Endothelial cell of umbilical vein (primary cell): ENCODE data around the gene SGPL1. TPM values are rescaled to one million over a fixed set of nuclear protein-coding genes. Genes with fewer than 3 reads are reported as not detected.

ENCODE experiments used
- BruUV-seq: library from RNA; stranded (reverse); fragments of 400-500 nt; replicated peaks from 2 replicates; lab custom pipeline; 2021; lab: Mats Ljungman, UMichigan
- CTCF ChIA-PET: fragments of 300-600, 350-600 bp; sonication (Branson Sonifier 250); formaldehyde crosslinking; loops from one replicate; lab custom pipeline; 2021; ENCODE audit warnings: antibody characterized with exemption, inconsistent platforms; lab: Charles Lee
- POLR2A ChIA-PET: fragments of 300-600, 350-600 bp; sonication (Branson Sonifier 250); formaldehyde crosslinking; loops from one replicate; lab custom pipeline; 2021; ENCODE audit warnings: antibody characterized with exemption, inconsistent platforms; lab: Charles Lee
- DNase-seq: peaks from one replicate; pipeline ENCODE4 v3.0.0-alpha.2; 2011; ENCODE audit warnings: low read depth, low spot score
- FAIRE-seq: peaks from 2 replicates; lab custom pipeline; 2011; peaks lifted over from hg19 to GRCh38; lab: Jason Lieb, UNC
- H2AFZ ChIP-seq: 2 replicates; pipeline ENCODE4 v1.6.0; 2012; ENCODE audit warnings: low read depth, low read length, control low read depth, inconsistent platforms
- H3K27ac ChIP-seq: 2 replicates; pipeline ENCODE4 v1.5.1; 2011; ENCODE audit warnings: low read depth, mild to moderate bottlenecking, control low read depth, low read length, moderate library complexity; ENCODE audit not compliant: insufficient read depth
- H3K27me3 ChIP-seq, 2 experiments: 2 replicates each; pipeline versions ENCODE4 v1.6.0 to v1.6.1; 2011; ENCODE audit warnings: low read length in 2 of 2, mixed read lengths in 1 of 2; ENCODE audit not compliant: control insufficient read depth in 2 of 2, insufficient read depth in 2 of 2
- H3K36me3 ChIP-seq, 2 experiments: 2 replicates in 1 of 2; 3 replicates in 1 of 2; pipeline ENCODE4 v1.5.1; 2011; ENCODE audit warnings: low read length in 2 of 2, mild to moderate bottlenecking in 1 of 2, moderate library complexity in 1 of 2; ENCODE audit not compliant: control insufficient read depth in 2 of 2, insufficient read depth in 2 of 2; ENCODE audit errors: extremely low read depth in 1 of 2
- H3K4me1 ChIP-seq: 3 replicates; pipeline ENCODE4 v1.5.1; 2011; ENCODE audit warnings: mild to moderate bottlenecking, low read length; ENCODE audit not compliant: control insufficient read depth, insufficient read depth; ENCODE audit errors: extremely low read depth
- H3K4me2 ChIP-seq: 2 replicates; pipeline ENCODE4 v1.6.1; 2011; ENCODE audit warnings: low read length, control low read depth, mixed read lengths; ENCODE audit not compliant: insufficient read depth
- H3K4me3 ChIP-seq, 3 experiments: fragments of 200-600 bp in 1 of 3; sonication (generic), shearing (Covaris generic) in 1 of 3; replicated peaks in 1 of 3; 2 replicates each; pipeline ENCODE4 v1.5.1; 2011 to 2016; ENCODE audit warnings: control low read depth in 3 of 3, low read length in 3 of 3, mild to moderate bottlenecking in 2 of 3, inconsistent platforms in 1 of 3, low read depth in 1 of 3, moderate library complexity in 1 of 3; ENCODE audit not compliant: insufficient read depth in 1 of 3
- H3K79me2 ChIP-seq: 2 replicates; pipeline ENCODE4 v1.6.0; 2012; ENCODE audit warnings: low read length, inconsistent platforms; ENCODE audit not compliant: control insufficient read depth, insufficient read depth
- H3K9ac ChIP-seq: replicated peaks from 2 replicates; pipeline ENCODE3; 2011; ENCODE audit warnings: low read length, control low read depth; ENCODE audit not compliant: insufficient read depth; ENCODE audit errors: extremely low read depth
- H3K9me1 ChIP-seq: replicated peaks from 3 replicates; pipeline ENCODE4 v1.6.0; 2011; ENCODE audit warnings: mild to moderate bottlenecking, low read length; ENCODE audit not compliant: control insufficient read depth, insufficient read depth; ENCODE audit errors: extremely low read depth
- H3K9me3 ChIP-seq: replicated peaks from 2 replicates; pipeline ENCODE4 v1.5.1; 2012; ENCODE audit warnings: low read length, inconsistent platforms; ENCODE audit not compliant: control insufficient read depth, insufficient read depth
- H4K20me1 ChIP-seq: replicated peaks from 2 replicates; pipeline ENCODE3; 2011; ENCODE audit warnings: mild to moderate bottlenecking, low read length; ENCODE audit not compliant: control insufficient read depth, insufficient read depth; ENCODE audit errors: extremely low read depth
- EZH2 ChIP-seq: IDR thresholded peaks from 2 replicates; pipeline ENCODE4 v1.6.1; 2012; ENCODE audit warnings: borderline replicate concordance, low read depth, mild to moderate bottlenecking, moderate library complexity, low read length, inconsistent platforms; ENCODE audit not compliant: severe bottlenecking
- FOS ChIP-seq: IDR thresholded peaks from 2 replicates; pipeline ENCODE4 v1.6.1; 2011; ENCODE audit warnings: mild to moderate bottlenecking, low read length, moderate library complexity, borderline replicate concordance; ENCODE audit not compliant: insufficient read depth
- GATA2 ChIP-seq: IDR thresholded peaks from 2 replicates; pipeline ENCODE4 v1.7.0; 2011; ENCODE audit warnings: low read depth, mild to moderate bottlenecking, moderate library complexity, mixed read lengths, low read length; ENCODE audit not compliant: insufficient read length, insufficient read depth
- JUN ChIP-seq: IDR thresholded peaks from 2 replicates; pipeline ENCODE4 v1.6.1; 2011; ENCODE audit warnings: borderline replicate concordance, low read depth; ENCODE audit not compliant: insufficient read length, insufficient read depth
- MYC ChIP-seq: IDR thresholded peaks from one replicate; pipeline ENCODE4 v1.6.1; 2011; ENCODE audit warnings: mild to moderate bottlenecking, low read depth, low read length
- POLR2A ChIP-seq: IDR thresholded peaks from 2 replicates; pipeline ENCODE4 v1.6.1; 2012; ENCODE audit warnings: low read depth, mild to moderate bottlenecking, control low read depth, low read length
- POLR2AphosphoS5 ChIP-seq: IDR thresholded peaks from 2 replicates; pipeline ENCODE4 v1.6.1; 2012; ENCODE audit warnings: low read depth, mild to moderate bottlenecking, control low read depth, low read length, moderate library complexity; ENCODE audit not compliant: insufficient read depth
- dilution Hi-C: fragments of 300-500 bp; cut with MboI; formaldehyde crosslinking; loops from one replicate; pipeline ENCODE4 v1.15.0; 2019; ENCODE audit warnings: low sequenced_read_pairs; ENCODE audit not compliant: extremely low pct_ligation_motif_present
- intact Hi-C: fragments of 100-400 bp; cut with micrococcal nuclease; formaldehyde crosslinking; loops from one replicate; pipeline ENCODE4 v1.10.0; 2022
- polyA plus RNA-seq, 4 experiments: library from polyadenylated mRNA; depleted of rRNA in 3 of 4; stranded (reverse) in 3 of 4; unstranded in 1 of 4; fragments of >200 nt; gene quantifications; 2 replicates each; pipeline versions ENCODE4 v1.2.1 to v1.2.3, GENCODE V29; 2011 to 2012; ENCODE audit warnings: missing spikeins in 1 of 4
- total RNA-seq: library from RNA; stranded (reverse); gene quantifications from 2 replicates; pipeline ENCODE4 v1.2.3, GENCODE V29; 2021
- TF ChIP-seq, protein P1 (sequence below), 2 donors: IDR thresholded peaks; 1 replicate in 1 of 2; 2 replicates in 1 of 2; pipeline ENCODE4 v1.5.1; 2011; ENCODE audit warnings: low read length in 2 of 2, mild to moderate bottlenecking in 2 of 2, moderate library complexity in 2 of 2, control low read depth in 1 of 2, inconsistent platforms in 1 of 2, low read depth in 1 of 2; ENCODE audit not compliant: insufficient read depth in 1 of 2; ENCODE audit errors: extremely low read depth in 1 of 2
- TF ChIP-seq, protein P2 (sequence below): IDR thresholded peaks from 2 replicates; pipeline ENCODE4 v1.6.1; 2011; ENCODE audit not compliant: insufficient read depth, insufficient read length

The SGPL1 gene
- total and polyA plus RNA-seq, 2 donors (not counting 3 experiments of a cell fraction or from before 2014, with no cell fraction given): 11.4 to 25.2 TPM

DNA sequence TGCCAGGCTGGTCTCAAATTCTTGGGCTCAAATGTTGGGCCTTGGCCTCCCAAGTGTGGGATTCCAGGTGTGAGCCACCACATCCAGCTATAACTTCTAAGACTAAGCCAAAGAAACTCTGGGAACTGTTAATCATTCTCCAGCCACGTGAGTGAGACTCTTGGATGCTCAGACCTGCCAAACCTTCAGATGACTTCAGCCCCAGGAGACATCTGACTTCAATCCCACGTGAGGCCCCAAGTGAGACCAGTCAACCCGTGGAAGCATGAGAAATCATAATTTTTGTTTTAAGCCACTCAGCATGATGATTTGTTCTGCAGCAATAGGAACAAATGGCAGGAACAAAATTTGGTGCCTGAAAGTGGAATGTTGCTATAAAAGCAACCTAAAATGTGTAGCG is 76.9 kb downstream of the SGPL1 start:
- CTCF ChIA-PET: interaction anchor here (1.6 to 3.5 kb wide), 2 partner anchors 10 to 12 kb away, joined by 3 to 13 read pairs; no protein-coding TSS in a partner anchor
- peaks cover 19% of the 10 kb centered on the region for H3K4me1 ChIP-seq
- DNase-seq (no peak), FAIRE-seq (no peak)
- dilution Hi-C loops (no loop called here), intact Hi-C loops (no loop called here)
- no peak overlapping the region for H3K27ac ChIP-seq
- H3K27me3 ChIP-seq: no peaks in the 10 kb centered on the region
- no peaks in the 10 kb centered on the region for H4K20me1 ChIP-seq
- TF ChIP-seq JUN: no peak
- no peak for TF ChIP-seq EZH2
- TF ChIP-seq GATA2: no peak
- TF ChIP-seq POLR2A: no peak
- TF ChIP-seq, protein P1, sequence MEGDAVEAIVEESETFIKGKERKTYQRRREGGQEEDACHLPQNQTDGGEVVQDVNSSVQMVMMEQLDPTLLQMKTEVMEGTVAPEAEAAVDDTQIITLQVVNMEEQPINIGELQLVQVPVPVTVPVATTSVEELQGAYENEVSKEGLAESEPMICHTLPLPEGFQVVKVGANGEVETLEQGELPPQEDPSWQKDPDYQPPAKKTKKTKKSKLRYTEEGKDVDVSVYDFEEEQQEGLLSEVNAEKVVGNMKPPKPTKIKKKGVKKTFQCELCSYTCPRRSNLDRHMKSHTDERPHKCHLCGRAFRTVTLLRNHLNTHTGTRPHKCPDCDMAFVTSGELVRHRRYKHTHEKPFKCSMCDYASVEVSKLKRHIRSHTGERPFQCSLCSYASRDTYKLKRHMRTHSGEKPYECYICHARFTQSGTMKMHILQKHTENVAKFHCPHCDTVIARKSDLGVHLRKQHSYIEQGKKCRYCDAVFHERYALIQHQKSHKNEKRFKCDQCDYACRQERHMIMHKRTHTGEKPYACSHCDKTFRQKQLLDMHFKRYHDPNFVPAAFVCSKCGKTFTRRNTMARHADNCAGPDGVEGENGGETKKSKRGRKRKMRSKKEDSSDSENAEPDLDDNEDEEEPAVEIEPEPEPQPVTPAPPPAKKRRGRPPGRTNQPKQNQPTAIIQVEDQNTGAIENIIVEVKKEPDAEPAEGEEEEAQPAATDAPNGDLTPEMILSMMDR (IDR thresholded peaks at IDR 0.05; ENCODE audit: extremely low read depth in 1 of 2, insufficient read depth in 1 of 2, low read depth in 1 of 2, low read length in 2 of 2): no peak
- no peak for TF ChIP-seq MYC
- TF ChIP-seq, protein P2, sequence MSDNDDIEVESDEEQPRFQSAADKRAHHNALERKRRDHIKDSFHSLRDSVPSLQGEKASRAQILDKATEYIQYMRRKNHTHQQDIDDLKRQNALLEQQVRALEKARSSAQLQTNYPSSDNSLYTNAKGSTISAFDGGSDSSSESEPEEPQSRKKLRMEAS: no peak
- TF ChIP-seq POLR2AphosphoS5: no peak
- TF ChIP-seq FOS: no peak
- no peak overlapping the region for H2AFZ ChIP-seq
- no peaks in the 10 kb centered on the region for H3K36me3 ChIP-seq
- no peaks in the 10 kb centered on the region for H3K79me2 ChIP-seq
- H3K9me3 ChIP-seq: no peaks in the 10 kb centered on the region
- no peak overlapping the region for H3K9ac ChIP-seq
- no peaks in the 10 kb centered on the region for H3K9me1 ChIP-seq
- no peak overlapping the region for H3K4me3 ChIP-seq
- H3K4me2 ChIP-seq: no peak overlapping the region
- no TSS peak for BruUV-seq
- POLR2A ChIA-PET: no interaction called here
